HG03280 (cell line): ENCODE data around the gene HECW1.

Experiments used
- ATAC-seq: cut with Tn5 transposase; IDR thresholded peaks from one replicate; pipeline ENCODE4 v1.9.1; 2021; ENCODE audit warnings: mild to moderate bottlenecking, moderate library complexity; ENCODE audit not compliant: unreplicated experiment

Gene HECW1

DNA sequence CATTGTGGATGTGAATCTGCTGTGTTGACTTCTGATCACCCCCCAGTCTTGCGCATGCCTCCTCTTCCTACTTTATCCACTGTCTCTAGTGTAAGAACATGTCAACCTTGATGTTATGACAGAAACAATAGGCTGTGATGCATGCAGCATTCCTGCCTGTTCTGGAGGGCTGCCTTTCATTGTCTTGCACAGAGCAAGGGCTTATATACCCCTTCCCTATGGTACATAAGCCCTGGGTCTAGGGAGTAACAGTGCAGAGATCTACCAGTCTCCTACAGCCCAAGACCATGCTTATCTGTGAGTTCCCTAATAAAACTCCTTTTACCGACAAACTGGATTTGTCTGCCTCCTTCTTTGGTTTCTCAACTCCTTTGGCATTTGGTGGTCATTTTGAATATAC lies 293.5 kb downstream of the HECW1 start:
- ATAC-seq: no peak

DNA sequence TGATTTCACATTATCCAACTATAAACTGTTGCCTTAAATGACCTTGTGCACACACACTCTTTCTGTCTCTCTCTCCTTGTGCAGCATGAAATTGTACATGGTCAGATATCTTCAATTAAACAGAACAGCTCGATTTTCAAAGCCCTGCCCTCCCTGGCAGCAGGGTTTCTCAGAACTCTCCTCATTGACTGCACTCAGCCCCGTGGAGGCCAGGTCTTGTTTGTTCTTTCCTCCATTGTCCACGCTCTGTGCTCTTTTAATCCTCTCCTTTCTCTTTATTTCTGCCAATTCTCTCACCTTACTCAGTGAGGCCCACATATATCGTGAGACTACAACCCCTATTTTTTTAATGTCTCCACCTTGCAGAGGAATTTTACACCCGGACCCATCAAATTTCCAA lies 294.5 kb downstream of the HECW1 start:
- no peak for ATAC-seq

DNA sequence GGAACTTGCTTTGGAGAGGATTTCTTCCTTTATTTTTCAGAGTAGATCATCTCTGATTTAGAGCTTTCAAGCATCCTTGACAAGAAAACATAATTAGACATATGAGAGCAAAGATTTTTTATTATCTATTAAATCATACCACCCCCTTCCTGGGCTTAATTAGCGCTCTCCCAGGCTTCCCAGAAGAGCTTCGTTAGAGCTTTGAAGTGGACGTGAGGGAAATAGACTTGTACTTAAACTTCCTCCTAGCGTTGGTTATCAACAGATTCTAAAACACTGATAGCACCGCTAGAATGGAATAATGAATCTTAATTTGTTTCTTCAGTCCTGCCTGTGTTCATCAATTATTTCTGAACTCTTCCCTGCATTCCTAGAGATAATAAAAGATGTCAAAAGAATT lies 296.5 kb downstream of the HECW1 start:
- ATAC-seq: no peak

DNA sequence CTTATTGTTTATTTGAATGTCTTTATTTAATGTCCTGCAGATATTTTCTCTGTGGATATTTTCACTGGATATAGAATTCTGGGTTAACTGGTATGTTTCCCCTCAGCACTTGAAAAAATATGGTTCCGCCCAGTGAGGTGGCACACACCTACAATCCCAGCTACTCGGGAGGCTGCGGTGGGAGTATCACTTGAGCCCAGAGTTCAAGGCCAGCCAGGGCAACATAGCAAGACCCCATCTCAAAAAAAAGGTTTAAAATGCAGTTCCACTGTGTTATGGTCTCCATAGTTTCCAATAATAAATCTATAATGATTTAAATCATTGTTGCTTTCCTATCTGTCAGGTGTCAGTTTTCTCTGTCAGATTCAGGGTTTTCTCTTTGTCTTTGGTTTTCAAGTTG lies 305.0 kb downstream of the HECW1 start:
- no peak for ATAC-seq

DNA sequence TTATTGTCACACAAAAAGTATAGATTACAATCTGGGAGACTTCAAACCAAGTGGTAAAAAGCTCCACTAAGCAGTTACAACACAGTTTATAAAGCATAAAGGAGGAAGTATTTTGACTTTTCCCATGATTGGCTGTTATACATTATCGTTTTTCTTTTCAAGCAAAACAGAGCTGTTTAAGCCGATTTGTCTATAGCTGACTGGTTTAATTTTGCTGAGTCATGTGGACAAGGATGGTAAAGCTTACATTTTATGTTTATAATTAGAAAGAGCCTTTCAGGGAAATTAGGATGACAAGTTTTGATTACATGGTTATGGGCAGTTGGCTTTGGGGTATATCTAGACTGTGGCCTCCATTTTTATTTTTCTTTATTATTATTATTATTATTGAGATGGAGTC lies 318.0 kb downstream of the HECW1 start:
- ATAC-seq: no peak

DNA sequence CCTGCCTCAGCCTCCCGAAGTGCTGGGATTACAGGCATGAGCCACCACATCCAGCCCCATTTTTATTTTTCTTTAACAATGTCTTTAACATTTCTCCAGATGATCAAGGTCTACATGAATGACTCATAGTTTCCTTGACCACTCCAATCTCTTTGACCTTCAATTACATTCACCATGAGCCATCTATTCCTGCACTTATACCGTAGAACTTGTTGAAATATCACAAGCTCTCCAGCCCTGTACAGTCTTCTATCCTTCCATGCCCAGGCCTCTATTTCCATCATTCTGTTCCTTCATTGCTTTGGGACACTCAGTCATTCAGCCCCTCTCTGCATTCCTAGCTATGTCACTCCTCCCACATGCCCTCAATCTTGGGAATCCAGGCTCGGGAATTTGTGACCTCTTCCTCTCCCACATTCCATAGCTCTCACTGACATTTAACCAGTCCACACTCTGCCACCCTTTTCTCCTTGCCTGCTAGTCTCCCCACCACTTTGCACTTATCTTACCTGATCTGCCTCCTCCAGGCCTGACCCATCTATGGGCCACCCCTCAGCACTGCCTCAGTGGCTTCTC lies 318.7 kb downstream of the HECW1 start:
- ATAC-seq: no peak

DNA sequence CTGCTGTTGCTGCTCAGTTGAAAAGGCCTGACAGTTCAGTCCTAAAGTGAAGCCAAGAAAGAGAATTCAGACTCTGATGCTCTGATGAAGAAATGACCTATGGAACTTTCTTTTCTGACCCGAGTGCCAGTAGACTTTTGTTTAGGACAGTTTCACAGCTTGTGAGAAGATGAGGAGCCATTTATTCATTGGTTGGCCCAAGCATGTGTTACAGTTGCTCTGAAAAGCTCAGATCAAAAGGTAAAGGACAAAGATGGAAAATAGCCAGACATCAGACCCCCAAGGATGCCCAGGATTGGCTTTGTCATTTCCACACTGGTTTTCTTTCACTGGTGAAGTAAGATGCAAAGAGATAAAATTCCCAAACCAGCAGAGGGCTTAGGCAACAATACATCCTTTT lies 321.2 kb downstream of the HECW1 start:
- no peak for ATAC-seq

DNA sequence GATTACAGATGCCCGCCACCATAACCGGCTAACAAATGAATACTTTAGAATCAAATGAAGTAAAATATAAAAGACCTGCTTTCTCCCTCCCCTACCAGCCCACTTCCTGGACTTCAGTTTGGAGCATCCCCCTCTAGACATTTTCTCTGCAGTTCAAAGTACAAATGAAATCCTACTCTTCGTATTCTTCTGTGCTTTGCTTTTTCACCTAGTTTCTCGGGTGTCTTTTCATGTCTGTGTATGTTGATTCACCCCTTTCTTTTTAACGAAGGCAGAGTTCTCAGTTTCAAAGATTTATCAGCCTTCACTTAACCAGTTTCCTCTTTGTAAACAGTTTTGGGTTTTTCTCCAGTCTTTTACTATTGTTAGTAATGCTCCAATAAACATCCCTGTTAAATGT lies 324.6 kb downstream of the HECW1 start:
- ATAC-seq: no peak

DNA sequence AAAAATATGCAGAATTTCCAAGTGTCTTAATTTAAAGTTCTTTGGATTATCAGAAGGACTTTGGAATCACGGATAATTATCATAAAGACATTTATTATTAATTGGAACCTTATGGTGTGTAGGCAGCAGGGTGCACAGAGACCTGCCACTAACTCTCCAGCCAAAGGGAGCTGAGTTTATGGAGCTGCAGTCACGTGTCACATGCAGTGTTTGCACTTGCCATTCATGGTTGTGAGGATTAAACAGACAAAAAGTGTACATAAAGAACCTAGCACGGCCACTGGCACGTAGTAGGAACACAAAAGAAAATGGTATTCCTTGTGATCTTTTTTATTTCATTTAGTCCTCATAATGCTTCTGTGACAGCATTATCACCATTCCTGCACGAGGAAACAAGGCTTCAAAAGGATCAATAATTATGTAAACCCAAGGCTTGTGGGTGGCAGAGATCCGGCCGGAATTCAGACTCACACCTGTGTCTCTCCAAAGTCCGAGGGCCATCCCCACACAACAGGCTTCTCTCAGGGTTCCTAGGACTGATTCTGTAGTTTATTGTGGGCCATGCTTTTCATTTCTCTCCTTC lies 326.5 kb downstream of the HECW1 start:
- no peak for ATAC-seq

DNA sequence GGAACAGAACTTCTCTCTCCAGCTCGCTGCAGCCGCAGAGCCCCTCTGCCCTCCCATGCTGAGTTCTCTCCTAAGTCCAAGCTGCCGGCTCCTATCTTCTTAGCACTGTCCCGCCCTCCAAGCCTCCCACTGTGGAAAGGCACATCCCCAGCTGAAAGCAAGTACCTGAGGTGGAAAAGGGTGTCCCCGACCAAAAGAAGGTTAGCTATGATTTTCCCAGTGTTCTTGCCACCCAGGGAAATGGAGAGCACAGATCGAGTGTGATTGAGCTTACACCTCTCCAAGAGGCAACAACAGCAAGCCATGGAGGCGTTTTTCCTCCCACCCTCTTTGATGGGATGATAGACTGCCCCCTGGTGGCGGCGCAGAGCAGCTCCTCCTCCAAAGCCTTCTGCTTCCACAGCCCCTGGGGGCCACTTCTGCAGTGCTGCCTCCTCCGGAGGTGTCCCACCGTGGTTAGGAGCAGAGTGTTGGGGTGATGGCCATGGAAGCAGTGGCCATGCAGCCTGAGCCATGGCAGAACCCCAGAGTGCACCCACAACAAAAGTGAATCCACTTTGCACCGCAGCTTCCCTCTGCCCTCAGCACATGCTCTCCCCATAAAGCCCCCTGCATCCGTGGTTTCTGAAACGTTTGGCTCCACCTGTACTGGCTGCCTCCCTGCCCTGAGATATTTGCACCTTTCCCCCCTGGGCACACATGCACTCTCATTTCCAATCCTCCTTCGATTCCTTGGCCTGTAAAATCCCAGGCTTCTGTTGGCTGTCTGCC lies 327.4 kb downstream of the HECW1 start:
- peak; percentile 73 for ATAC-seq

DNA sequence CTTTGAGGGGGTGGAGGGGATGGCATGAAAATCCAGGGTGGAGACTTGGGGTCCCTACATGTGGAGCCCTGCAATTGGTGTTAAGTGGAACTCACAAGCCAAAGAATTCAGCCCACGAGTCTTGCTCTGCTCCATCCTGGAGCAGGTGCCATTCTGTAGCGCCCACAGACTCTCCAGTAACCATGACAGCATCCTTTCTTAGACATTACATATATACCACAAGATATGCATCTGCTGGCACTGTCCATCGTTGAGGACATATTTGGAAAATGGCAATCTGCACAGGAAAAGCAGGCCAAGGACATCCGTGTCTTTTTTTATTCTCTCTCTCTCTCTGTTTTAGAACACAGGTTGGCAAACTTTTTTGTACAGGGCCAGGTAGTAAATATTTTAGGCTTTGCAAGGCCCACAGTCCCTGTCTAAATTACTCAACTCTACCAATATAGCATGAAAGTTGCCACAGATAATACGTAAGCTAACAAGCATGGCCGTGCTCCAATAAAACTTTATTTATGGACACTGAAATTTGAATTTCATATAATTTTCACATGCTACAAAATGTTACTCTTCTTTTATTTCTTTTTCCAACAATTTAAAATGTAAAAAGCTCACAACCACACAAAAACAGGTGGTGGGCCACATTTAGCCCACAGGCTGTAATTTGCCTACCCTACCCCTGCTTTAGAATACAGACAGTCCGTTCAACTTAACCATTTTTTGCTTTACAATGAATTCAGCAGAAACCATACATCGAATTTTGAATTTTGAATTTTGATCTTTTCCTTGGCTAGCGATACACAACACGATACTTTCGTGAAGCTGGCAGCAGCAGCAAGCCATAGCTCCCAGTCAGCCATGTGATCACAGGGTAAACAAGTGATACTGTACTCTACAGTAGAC lies 329.0 kb downstream of the HECW1 start:
- ATAC-seq: no peak

DNA sequence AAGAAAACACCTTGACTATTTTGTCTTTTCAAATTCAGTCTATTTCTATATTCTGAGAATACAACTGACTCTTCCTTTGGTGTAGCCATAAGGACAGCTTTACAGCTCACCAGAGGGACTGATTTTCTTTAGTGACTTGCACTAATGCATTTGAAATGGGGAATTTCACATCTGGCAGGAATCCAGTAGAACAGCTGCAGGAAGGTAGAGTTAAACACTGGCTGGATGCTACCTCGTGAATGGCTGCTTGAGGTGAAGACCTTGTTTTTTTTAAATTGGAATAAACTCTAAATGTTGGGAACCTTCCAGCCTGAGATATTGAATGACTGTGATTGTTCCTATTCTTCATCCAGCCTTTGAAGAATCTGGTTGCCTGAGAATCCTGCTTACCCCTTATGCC lies 330.9 kb downstream of the HECW1 start:
- no peak for ATAC-seq

DNA sequence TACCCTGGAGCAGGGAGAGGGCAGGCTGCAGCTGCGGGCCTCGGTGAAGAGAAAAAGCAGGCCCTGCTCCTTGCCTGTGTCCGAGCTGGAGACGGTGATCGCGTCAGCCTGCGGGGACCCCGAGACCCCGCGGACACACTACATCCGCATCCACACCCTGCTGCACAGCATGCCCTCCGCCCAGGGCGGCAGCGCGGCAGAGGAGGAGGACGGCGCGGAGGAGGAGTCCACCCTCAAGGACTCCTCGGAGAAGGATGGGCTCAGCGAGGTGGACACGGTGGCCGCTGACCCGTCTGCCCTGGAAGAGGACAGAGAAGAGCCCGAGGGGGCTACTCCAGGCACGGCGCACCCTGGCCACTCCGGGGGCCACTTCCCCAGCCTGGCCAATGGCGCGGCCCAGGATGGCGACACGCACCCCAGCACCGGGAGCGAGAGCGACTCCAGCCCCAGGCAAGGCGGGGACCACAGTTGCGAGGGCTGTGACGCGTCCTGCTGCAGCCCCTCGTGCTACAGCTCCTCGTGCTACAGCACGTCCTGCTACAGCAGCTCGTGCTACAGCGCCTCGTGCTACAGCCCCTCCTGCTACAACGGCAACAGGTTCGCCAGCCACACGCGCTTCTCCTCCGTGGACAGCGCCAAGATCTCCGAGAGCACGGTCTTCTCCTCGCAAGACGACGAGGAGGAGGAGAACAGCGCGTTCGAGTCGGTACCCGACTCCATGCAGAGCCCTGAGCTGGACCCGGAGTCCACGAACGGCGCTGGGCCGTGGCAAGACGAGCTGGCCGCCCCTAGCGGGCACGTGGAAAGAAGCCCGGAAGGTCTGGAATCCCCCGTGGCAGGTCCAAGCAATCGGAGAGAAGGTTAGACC lies 332.5 kb downstream of the HECW1 start:
- ATAC-seq: no peak

DNA sequence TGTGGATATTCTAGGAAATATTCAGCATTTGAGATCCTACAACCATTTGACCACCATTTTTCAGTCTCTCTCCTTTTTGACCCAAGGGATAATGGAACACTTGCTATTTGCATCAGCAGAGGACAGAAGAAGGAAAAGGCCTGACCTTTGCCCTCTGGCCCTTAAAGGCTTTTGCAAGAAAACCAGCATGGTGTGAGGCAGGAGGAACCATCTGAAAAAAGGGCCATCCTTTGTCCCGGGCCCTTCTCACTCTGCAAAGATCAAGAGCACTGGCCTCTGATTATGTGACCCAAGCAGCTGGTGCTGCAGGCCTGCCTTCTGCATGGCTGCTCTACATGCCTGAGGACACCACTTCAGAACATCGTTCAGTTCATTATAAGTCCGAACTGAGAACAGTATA lies 337.1 kb downstream of the HECW1 start:
- ATAC-seq: no peak

DNA sequence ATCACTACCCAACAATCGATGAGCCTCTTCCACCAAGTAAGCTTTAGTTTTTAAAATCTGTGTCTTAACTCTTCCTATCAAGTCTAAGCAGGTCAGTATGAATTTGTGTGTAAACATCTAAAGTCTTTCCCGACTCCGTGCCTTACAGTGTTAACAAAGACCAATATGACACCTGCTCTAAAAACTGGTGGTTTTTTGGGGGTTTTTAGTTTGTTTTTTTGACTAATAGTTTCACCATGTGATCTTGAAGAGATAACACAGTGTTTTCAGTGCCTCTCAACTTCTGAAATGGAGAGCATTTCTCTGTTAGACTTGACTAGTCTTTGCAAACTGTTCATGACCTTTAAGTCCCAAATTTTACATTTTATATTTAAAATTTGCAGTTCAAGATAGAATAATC lies 338.4 kb downstream of the HECW1 start:
- no peak for ATAC-seq

DNA sequence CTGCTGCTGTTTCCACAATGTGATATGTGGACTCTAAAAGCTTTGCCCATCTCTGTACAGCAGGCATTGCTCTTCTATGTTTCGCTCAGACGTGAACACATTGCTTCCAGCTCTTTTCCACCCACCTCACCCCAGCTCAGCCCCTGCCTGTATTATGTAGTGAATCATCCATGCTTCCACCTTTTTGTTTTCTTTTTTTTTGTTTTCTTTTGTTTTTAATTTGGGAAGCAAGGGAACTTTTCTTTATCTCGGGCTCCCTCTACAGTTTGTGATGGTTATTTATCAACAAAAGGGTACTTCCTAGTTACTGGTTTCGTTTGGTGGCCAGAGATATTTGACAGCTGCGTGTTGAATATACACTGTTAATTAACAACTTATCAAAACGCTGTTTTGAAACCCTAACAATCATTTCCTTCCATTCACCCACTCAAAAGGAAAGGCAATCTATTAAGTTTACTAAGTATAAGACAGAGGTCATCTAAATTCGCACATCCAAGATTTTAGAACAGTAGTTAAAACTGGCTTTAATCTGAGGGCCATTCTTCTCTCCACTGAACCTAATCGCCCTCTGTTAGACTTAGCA lies 342.6 kb downstream of the HECW1 start:
- ATAC-seq: no peak

DNA sequence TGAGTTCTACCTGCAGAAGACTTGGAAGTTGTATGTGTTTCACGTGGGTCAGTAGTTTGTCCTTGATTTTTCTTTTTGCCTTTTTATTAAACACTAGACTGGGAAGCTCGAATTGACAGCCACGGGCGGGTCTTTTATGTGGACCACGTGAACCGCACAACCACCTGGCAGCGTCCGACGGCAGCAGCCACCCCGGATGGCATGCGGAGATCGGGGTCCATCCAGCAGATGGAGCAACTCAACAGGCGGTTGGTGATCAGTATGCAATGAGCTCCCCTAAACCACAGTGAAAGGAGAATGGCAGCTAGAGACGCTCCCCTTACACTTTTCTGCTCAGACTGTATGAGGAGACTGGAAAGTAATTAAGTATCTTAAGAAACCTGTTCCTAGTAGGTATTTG lies 343.8 kb downstream of the HECW1 start:
- no peak for ATAC-seq

DNA sequence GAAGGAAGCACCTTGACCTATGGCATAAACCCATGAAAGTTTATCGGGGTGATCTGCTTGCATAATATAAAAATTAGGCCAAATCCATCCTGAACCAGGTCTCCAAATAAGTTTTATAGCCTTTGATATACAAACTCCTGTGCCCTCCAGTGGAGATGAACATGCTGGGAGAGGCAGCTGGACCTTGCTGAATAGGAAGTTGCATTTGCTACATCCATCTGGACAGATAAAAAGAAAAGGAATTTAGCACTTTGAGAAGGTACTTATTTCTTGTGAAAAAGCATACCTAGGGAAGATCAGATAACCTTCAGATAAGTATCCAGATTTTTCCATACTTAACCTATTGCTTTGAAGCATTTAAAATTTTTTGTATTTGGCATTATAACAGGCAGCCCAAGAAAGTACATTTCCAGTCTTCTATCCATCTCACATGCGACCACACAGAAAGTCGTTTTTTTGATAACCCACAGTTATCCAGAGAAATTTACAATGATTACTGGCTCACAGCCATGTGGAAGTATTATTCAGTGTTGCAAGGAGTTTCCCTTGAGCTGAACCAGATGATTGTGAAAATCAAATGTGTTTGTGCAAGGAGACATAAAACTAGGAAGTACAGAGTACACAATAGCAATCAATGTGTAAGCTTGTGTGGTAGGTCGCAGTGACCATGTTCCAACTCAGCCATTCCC lies 346.0 kb downstream of the HECW1 start:
- no peak for ATAC-seq

DNA sequence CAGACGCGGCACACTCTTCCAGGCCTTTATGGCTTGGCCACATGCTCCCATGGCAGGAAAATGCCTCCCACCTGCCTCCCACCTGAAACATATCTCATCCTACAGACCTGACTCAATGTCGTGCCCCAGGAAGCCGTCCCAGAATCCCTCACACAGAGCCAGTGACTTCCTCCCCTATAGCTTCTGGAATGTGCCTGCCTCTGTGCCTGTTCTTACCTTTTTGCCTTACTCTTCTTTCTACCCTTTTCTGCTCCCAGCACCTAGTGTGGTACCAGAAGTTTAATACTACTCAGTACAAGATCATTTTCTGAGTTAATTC lies 346.5 kb downstream of the HECW1 start:
- no peak for ATAC-seq
